ENCODE data around the gene RPS6KA2. TPM values are rescaled to one million over a fixed set of nuclear protein-coding genes. Genes with fewer than 3 reads are reported as not detected.

The RPS6KA2 gene
- total RNA-seq, 4 donors from 2014 or later, result 12.1 to 116 (median 26.4) TPM

- Histone ChIP-seq H3K27me3 (no peaks in the 10 kb centered on the region), H3K4me3 (no peak overlapping the region), H3K9me3 (no peaks in the 10 kb centered on the region), H3K4me1 (no peaks in the 10 kb centered on the region), H3K36me3 (no peaks in the 10 kb centered on the region), H3K27ac (no peak overlapping the region)
- no peak for TF ChIP-seq POLR2A (IDR thresholded peaks at IDR 0.05)
- no peak for TF ChIP-seq CTCF (IDR thresholded peaks at IDR 0.05)
- DNase-seq, result no peak
These were observed 17.0 kb upstream of the RPS6KA2 start for GRCh38 chr6:166643891-166644590.

DNA sequence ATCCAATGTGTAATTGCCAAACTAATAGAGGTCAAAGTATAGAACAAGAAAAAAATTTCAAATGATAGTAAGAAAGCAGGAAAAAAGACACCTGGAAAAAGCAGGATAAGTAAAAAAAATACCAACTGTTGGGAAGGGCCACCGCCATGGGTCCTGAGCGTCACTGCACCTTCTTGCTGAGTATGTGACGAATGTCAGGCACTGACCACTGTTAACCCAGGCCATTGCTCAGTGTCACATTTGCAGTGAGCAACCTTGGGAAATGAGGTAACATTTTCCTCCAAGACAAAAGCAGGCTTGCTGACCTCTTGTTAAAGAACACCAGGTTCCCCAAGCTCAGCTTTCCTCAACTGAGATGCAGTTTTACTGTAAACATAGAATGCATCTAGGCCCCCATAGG is 15.6 kb upstream of the RPS6KA2 start:
- no peak for DNase-seq
- Histone ChIP-seq H3K4me1 (no peaks in the 10 kb centered on the region), H3K36me3 (no peaks in the 10 kb centered on the region), H3K27me3 (no peaks in the 10 kb centered on the region), H3K27ac (no peak overlapping the region), H3K4me3 (no peak overlapping the region), H3K9me3 (no peaks in the 10 kb centered on the region)
- no peak for TF ChIP-seq CTCF (IDR thresholded peaks at IDR 0.05)
- TF ChIP-seq POLR2A (IDR thresholded peaks at IDR 0.05), result no peak

DNA sequence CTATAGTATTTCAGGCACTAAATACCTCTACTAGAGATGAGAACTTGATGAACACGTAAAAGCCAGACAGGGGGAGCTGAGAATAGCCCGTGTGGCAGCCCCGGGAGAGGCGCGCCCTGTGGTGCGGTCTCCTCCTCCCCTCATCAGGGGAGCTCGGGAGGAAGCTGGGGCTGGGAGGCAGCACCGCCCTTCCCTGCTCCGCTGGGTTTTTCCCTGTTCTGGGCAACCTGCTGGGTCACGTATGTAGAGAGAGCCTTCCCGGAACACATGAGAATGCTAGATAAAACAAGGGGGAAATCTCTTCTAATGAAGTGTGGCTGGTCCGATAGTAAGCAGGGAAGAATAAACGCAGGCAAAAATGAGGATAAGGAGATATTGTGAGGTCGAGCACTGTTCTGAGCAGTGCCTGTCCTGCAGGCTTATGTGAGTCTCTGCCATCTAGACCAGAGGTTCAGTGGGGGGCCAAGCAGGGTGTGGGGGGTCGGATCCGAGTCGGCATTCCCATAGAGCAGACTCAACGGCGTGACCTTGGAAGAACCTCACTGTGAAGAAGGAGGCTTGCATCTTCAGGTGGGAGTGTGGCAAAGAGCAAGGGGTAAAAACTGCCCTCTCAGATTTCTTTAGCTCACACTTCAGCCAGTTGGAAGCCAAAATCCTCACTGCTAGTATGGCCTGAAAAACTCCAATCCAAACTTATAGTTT is 13.4 kb upstream of the RPS6KA2 start:
- no peak for DNase-seq
- H3K9me3 ChIP-seq, result no peaks in the 10 kb centered on the region
- H3K27ac ChIP-seq, result no peak overlapping the region
- no peaks in the 10 kb centered on the region for H3K4me1 ChIP-seq
- H3K27me3 ChIP-seq, result no peaks in the 10 kb centered on the region
- no peaks in the 10 kb centered on the region for H3K36me3 ChIP-seq
- no peak for TF ChIP-seq POLR2A (IDR thresholded peaks at IDR 0.05)
- TF ChIP-seq CTCF (IDR thresholded peaks at IDR 0.05), result no peak
- no peak overlapping the region for H3K4me3 ChIP-seq

- Histone ChIP-seq H3K4me1 (no peaks in the 10 kb centered on the region), H3K27ac (no peak overlapping the region), H3K27me3 (no peaks in the 10 kb centered on the region), H3K4me3 (no peak overlapping the region), H3K9me3 (no peaks in the 10 kb centered on the region), H3K36me3 (no peaks in the 10 kb centered on the region)
- no peak for DNase-seq
- TF ChIP-seq CTCF (IDR thresholded peaks at IDR 0.05) (no peak), POLR2A (IDR thresholded peaks at IDR 0.05) (no peak)
These were observed 12.9 kb upstream of the RPS6KA2 start for GRCh38 chr6:166639921-166640320.

DNA sequence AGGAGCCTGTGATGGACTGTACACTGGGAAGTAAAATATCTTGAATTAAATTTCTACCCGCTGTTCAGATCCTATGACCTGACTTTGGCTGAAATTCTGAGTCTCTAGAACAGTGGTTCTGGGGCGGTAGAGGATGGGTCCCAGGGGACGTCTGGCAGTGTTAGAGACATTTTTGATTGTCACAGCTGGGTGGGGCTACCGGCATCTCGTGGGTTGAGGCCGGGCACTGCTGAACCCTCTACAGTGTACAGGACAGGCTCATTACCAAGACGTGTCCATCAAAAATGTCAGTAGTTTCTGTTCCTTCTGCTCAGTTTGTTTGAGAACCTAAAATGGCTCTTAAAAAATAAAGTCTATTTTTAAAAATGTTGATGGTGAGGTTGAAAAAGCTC is 11.5 kb upstream of the RPS6KA2 start:
- no peaks in the 10 kb centered on the region for H3K9me3 ChIP-seq
- no peaks in the 10 kb centered on the region for H3K27me3 ChIP-seq
- H3K4me1 ChIP-seq, result no peaks in the 10 kb centered on the region
- no peak overlapping the region for H3K4me3 ChIP-seq
- no peak overlapping the region for H3K27ac ChIP-seq
- no peaks in the 10 kb centered on the region for H3K36me3 ChIP-seq
- TF ChIP-seq CTCF (IDR thresholded peaks at IDR 0.05) (no peak), POLR2A (IDR thresholded peaks at IDR 0.05) (no peak)
- DNase-seq, result no peak

All from Peyer's patch (tissue), 4 donors.